ENCODE measurements around the gene HENMT1. TPM values are rescaled to one million over a fixed set of nuclear protein-coding genes. Genes with fewer than 3 reads are reported as not detected.

Gene HENMT1
- total RNA-seq, 1 experiment from 2014 or later = 6.2 TPM

DNA sequence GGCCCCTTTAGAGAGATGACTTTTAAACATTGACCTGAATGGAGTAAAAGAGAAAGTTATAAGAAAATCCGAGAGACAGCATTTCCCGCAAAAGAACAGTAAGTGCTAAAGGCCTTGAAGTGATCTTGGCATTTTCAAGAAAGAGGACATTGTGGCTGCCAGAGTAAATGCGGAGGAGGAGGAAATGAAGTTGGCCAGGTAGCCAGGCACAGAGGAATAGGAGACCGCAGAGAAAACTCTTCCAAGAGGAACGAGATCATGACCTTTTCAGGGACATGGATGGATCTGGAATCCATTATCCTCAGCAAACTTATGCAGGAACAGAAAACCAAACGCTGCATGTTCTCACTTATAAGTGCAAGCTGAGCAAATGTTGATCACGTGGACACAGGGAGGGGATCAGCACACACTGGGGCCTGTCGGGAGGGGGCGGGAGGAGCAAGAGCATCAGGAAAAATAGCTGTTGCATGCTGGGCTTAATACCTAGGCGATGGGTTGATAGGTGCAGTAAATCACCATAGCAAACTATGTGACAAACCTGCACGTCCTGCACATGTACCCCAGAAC lies 51.3 kb downstream of the HENMT1 start:
- Mint-ChIP-seq H3K4me1 (peaks cover 3 to 4% of the 10 kb centered on the region in 2 experiments; a peak in 3 of 4 replicates), H3K27ac (peak overlapping the region in 2 of 3 experiments; percentile 2 to 35; a peak in 3 of 7 replicates), H3K4me3 (no peak overlapping the region), H3K27me3 (ENCODE audit: low read depth) (no peaks in the 10 kb centered on the region), H3K9me3 (no peaks in the 10 kb centered on the region), H3K36me3 (ENCODE audit: insufficient read depth in 1 of 3, low read depth in 3 of 3) (peaks cover 0 to 11% (median 0%) of the 10 kb centered on the region in 3 experiments; a peak in 2 of 7 replicates)
- WGBS (ENCODE audit: extremely low coverage, insufficient read length, low lambda C conversion rate) = no CpG with 5 or more reads among the region's 11 CpGs
- no peak overlapping the region for H3K4ac ChIP-seq (ENCODE audit: low read depth, low read length)
- no peak overlapping the region for H2BK12ac ChIP-seq (ENCODE audit: insufficient read length, low read depth, low read length)
- H4K20me1 ChIP-seq (ENCODE audit: control insufficient read depth, insufficient read depth, insufficient read length) = no peaks in the 10 kb centered on the region
- H3K9ac ChIP-seq (ENCODE audit: extremely low read depth, insufficient read length, low read length) = no peak overlapping the region
- H3K23me2 ChIP-seq (ENCODE audit: insufficient read length, low read depth, low read length, poor library complexity, severe bottlenecking) = no peaks in the 10 kb centered on the region
- H3K18ac ChIP-seq (ENCODE audit: insufficient read length, low read depth, low read length) = no peak overlapping the region
- no peaks in the 10 kb centered on the region for H3K79me2 ChIP-seq (ENCODE audit: insufficient read depth, low read length)
- H3T11ph ChIP-seq (ENCODE audit: low read length) = no peak overlapping the region
- H3K56ac ChIP-seq (ENCODE audit: insufficient read length, low read depth, low read length) = no peak overlapping the region
- no peak overlapping the region for H3K23ac ChIP-seq (ENCODE audit: insufficient read length, low read depth, low read length)
- no peak overlapping the region for H2BK5ac ChIP-seq (ENCODE audit: insufficient read length, low read length)
- TF ChIP-seq, protein P1, sequence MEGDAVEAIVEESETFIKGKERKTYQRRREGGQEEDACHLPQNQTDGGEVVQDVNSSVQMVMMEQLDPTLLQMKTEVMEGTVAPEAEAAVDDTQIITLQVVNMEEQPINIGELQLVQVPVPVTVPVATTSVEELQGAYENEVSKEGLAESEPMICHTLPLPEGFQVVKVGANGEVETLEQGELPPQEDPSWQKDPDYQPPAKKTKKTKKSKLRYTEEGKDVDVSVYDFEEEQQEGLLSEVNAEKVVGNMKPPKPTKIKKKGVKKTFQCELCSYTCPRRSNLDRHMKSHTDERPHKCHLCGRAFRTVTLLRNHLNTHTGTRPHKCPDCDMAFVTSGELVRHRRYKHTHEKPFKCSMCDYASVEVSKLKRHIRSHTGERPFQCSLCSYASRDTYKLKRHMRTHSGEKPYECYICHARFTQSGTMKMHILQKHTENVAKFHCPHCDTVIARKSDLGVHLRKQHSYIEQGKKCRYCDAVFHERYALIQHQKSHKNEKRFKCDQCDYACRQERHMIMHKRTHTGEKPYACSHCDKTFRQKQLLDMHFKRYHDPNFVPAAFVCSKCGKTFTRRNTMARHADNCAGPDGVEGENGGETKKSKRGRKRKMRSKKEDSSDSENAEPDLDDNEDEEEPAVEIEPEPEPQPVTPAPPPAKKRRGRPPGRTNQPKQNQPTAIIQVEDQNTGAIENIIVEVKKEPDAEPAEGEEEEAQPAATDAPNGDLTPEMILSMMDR (conservative IDR thresholded peaks at IDR 0.05) = no peak
- H2BK15ac ChIP-seq (ENCODE audit: low read depth, low read length) = no peak overlapping the region
- H2AK5ac ChIP-seq (ENCODE audit: insufficient read length, low read length) = no peak overlapping the region
- H4K8ac ChIP-seq (replicated peaks; ENCODE audit: insufficient read length, low read depth, low read length) = no peak overlapping the region
- no peaks in the 10 kb centered on the region for H3K9me3 ChIP-seq (ENCODE audit: control insufficient read depth, low read depth, low read length)
- H2AFZ ChIP-seq (ENCODE audit: low read length) = no peak overlapping the region
- no peak overlapping the region for H3K27ac ChIP-seq (ENCODE audit: insufficient read length, low read depth, low read length)
- no peak overlapping the region for H4K91ac ChIP-seq (ENCODE audit: insufficient read length, low read depth, low read length)
- H3K4me2 ChIP-seq (ENCODE audit: insufficient read depth, insufficient read length, low read length) = no peak overlapping the region
- H2BK20ac ChIP-seq (ENCODE audit: low read depth, low read length, poor library complexity, severe bottlenecking) = no peak overlapping the region
- no peaks in the 10 kb centered on the region for H3K79me1 ChIP-seq (ENCODE audit: insufficient read depth, low read depth, low read length, poor library complexity, severe bottlenecking)
- H3K14ac ChIP-seq (ENCODE audit: insufficient read depth, low read length) = no peak overlapping the region
- no peak overlapping the region for H2BK120ac ChIP-seq (ENCODE audit: low read depth, low read length, poor library complexity, severe bottlenecking)
- no peaks in the 10 kb centered on the region for H3K4me1 ChIP-seq (ENCODE audit: insufficient read depth, low read length)
- no peak for DNase-seq
- no peaks in the 10 kb centered on the region for H3K27me3 ChIP-seq (ENCODE audit: insufficient read depth, low read length)
- H4K5ac ChIP-seq (ENCODE audit: insufficient read length, low read depth, low read length) = no peak overlapping the region

Data from H9 (cell line).